ENCODE data around the gene NECAB2. TPM values are rescaled to one million over a fixed set of nuclear protein-coding genes. Genes with fewer than 3 reads are reported as not detected.

Gene NECAB2
- total and polyA plus RNA-seq, 2 of the 8 experiments (the other 6 are each of a cell fraction or from before 2014, with no cell fraction given): 3.6 to 4.2 TPM

GRCh38 chr16:84027625-84028024, 59.6 kb downstream of the NECAB2 start:
- Histone ChIP-seq H2BK5ac (ENCODE audit: low read depth, low read length) (no peak overlapping the region), H4K8ac (ENCODE audit: extremely low read depth, insufficient read depth, low read length) (0 out of 2 replicates have a peak overlapping the region, but pooled peaks have one; percentile 41), H3K23ac (ENCODE audit: insufficient read length) (no peak overlapping the region), H3K56ac (replicated peaks; ENCODE audit: insufficient read length, low read depth, low read length) (no peak overlapping the region), H3K79me2 (ENCODE audit: control insufficient read depth in 1 of 2, insufficient read depth in 2 of 2, low read length in 2 of 2) (no peaks in the 10 kb centered on the region), H4K91ac (replicated peaks; ENCODE audit: insufficient read length, low read length) (no peak overlapping the region), H3K27me3 (replicated peaks in 1 of 4; ENCODE audit: control insufficient read depth in 3 of 4, extremely low read depth in 1 of 4, insufficient read depth in 3 of 4, low read length in 3 of 4) (no peaks in the 10 kb centered on the region), H3K79me1 (ENCODE audit: low read depth, low read length) (no peaks in the 10 kb centered on the region), H2BK12ac (ENCODE audit: low read depth, low read length) (no peak overlapping the region), H3K4me1 (replicated peaks in 1 of 4; ENCODE audit: control insufficient read depth in 3 of 4, insufficient read depth in 4 of 4, low read length in 3 of 4) (peaks cover 0 to 4% (median 2%) of the 10 kb centered on the region in 4 experiments; a peak in 4 of 7 replicates), H3K14ac (ENCODE audit: insufficient read length) (no peak overlapping the region), H2BK20ac (ENCODE audit: low read length) (no peak overlapping the region), H3K4me3 (ENCODE audit: extremely low read depth in 1 of 4, insufficient read depth in 2 of 4, low read depth in 3 of 4, low read length in 4 of 4) (no peak overlapping the region), H3K4me2 (ENCODE audit: insufficient read depth in 1 of 2, low read depth in 2 of 2, low read length in 2 of 2) (no peak overlapping the region), H3K9ac (replicated peaks in 1 of 4; ENCODE audit: extremely low read depth in 1 of 4, low read depth in 3 of 4, low read length in 3 of 4) (no peak overlapping the region), H3K4ac (replicated peaks; ENCODE audit: insufficient read length, low read depth, low read length) (no peak overlapping the region), H4K20me1 (replicated peaks in 1 of 2; ENCODE audit: control insufficient read depth in 1 of 2, insufficient read depth in 2 of 2, low read length in 2 of 2) (no peaks in the 10 kb centered on the region), H3K27ac (ENCODE audit: low read depth, low read length) (no peak overlapping the region), H2BK15ac (ENCODE audit: low read length) (no peak overlapping the region), H2AFZ (ENCODE audit: low read length) (no peak overlapping the region), H4K5ac (ENCODE audit: insufficient read length, low read depth, low read length) (no peak overlapping the region), H3K18ac (ENCODE audit: extremely low read depth, low read length) (no peak overlapping the region), H3K9me3 (ENCODE audit: insufficient read depth in 2 of 2, low read depth in 1 of 2, low read length in 1 of 2) (no peaks in the 10 kb centered on the region), H3K36me3 (ENCODE audit: control insufficient read depth in 2 of 4, insufficient read depth in 4 of 4, low read length in 3 of 4) (no peaks in the 10 kb centered on the region), H2AK5ac (ENCODE audit: low read depth, low read length) (no peak overlapping the region), H3K23me2 (ENCODE audit: low read depth, low read length) (no peaks in the 10 kb centered on the region; the same call in 1 of the 2 replicates), H2BK120ac (replicated peaks; ENCODE audit: low read depth, low read length) (no peak overlapping the region)
- no peak for DNase-seq (ENCODE audit: low read depth in 1 of 2, low spot score in 2 of 2)
- ChIA-PET CTCF (ENCODE audit: partially characterized antibody) (interaction anchor here (0.6 to 5.1 kb wide), 10 partner anchors 9 to 330 kb away, joined by 3 to 31 read pairs (median 4); partner anchors contain the start of gene SLC38A8), POLR2A (ENCODE audit: partially characterized antibody) (no interaction called here)
- FAIRE-seq: no peak
- WGBS, 2 experiments (ENCODE audit: extremely low coverage in 1 of 2, insufficient coverage in 1 of 2, insufficient read length in 1 of 2, insufficient replicate concordance in 2 of 2, low coverage in 1 of 2, low lambda C conversion rate in 2 of 2, missing lambda C conversion rate in 1 of 2): 91% methylated on average over 15 of the region's 15 CpGs; no CpG with 5 or more reads in 1 of the 2 experiments
- TF ChIP-seq RNF2 (IDR thresholded peaks at IDR 0.05; ENCODE audit: borderline replicate concordance, low read depth, low read length, missing control alignments, poor library complexity, severe bottlenecking): no peak
- no peak for TF ChIP-seq BCL11A (IDR thresholded peaks at IDR 0.05; ENCODE audit: low read depth in 2 of 2, low read length in 2 of 2)
- no peak for TF ChIP-seq TBP (IDR thresholded peaks at IDR 0.05; ENCODE audit: low read depth, low read length)
- TF ChIP-seq USF2 (IDR thresholded peaks at IDR 0.05; ENCODE audit: low read length): no peak
- TF ChIP-seq JUND (IDR thresholded peaks at IDR 0.05; ENCODE audit: low read length): no peak
- no peak for TF ChIP-seq EP300 (IDR thresholded peaks at IDR 0.05; ENCODE audit: borderline replicate concordance in 1 of 2, low read depth in 2 of 2, low read length in 2 of 2)
- no peak for TF ChIP-seq CHD1 (IDR thresholded peaks at IDR 0.05; ENCODE audit: low read depth, low read length)
- TF ChIP-seq RFX5 (IDR thresholded peaks at IDR 0.05; ENCODE audit: borderline replicate concordance, low read depth, low read length): no peak
- TF ChIP-seq FOSL1 (IDR thresholded peaks at IDR 0.05; ENCODE audit: insufficient read depth, low read depth, low read length): no peak
- TF ChIP-seq CBX8 (IDR thresholded peaks at IDR 0.05; ENCODE audit: borderline replicate concordance, low read depth, low read length): no peak
- TF ChIP-seq CBX5 (IDR thresholded peaks at IDR 0.05; ENCODE audit: low read depth, low read length): no peak
- no peak for TF ChIP-seq ATF3 (IDR thresholded peaks at IDR 0.05; ENCODE audit: insufficient read depth, low read depth, low read length)
